ENCODE results near the gene GSX1. TPM values are rescaled to one million over a fixed set of nuclear protein-coding genes. Genes with fewer than 3 reads are reported as not detected.

Gene GSX1
- total and polyA plus RNA-seq, 3 experiments from 2014 or later = not detected

- Mint-ChIP-seq H3K27ac (no peak overlapping the region), H3K36me3 (no peaks in the 10 kb centered on the region), H3K27me3 (peaks cover 43 to 79% of the 10 kb centered on the region in 2 donors), H3K9me3 (no peaks in the 10 kb centered on the region), H3K4me1 (peaks cover 7 to 18% (median 16%) of the 10 kb centered on the region in 3 donors), H3K4me3 (no peak overlapping the region)
- Histone ChIP-seq H3K27me3 (ENCODE audit: insufficient read depth, low read length, poor library complexity, severe bottlenecking) (peaks cover 13% of the 10 kb centered on the region), H3K4me1 (ENCODE audit: insufficient read depth, low read length) (peaks cover 11% of the 10 kb centered on the region), H3K36me3 (ENCODE audit: insufficient read depth, low read length) (no peaks in the 10 kb centered on the region), H3K27ac (ENCODE audit: low read depth, low read length) (no peak overlapping the region), H3K4me3 (ENCODE audit: low read length) (no peak overlapping the region), H3K9me3 (ENCODE audit: low read length) (no peaks in the 10 kb centered on the region)
- CTCF ChIA-PET = interaction anchor here (0.6 to 6.8 kb wide), 45 partner anchors 9 to 847 kb away, joined by 3 to 76 read pairs (median 5); partner anchors contain the start of gene LNX2
- peak; percentile 43 to 70 (median 52) for DNase-seq
- POLR2A ChIA-PET = no interaction called here
Observed at GRCh38 chr13:27826379-27827353, 34.4 kb downstream of the GSX1 start.

GRCh38 chr13:27827646-27828045 is 35.4 kb downstream of the GSX1 start:
- H3K36me3 ChIP-seq (ENCODE audit: insufficient read depth, low read length) = no peaks in the 10 kb centered on the region
- ChIA-PET POLR2A (no interaction called here), CTCF (interaction anchor here (1.2 to 6.8 kb wide), 12 partner anchors 8 to 842 kb away, joined by 4 to 76 read pairs (median 16); no protein-coding TSS in a partner anchor)
- no peak overlapping the region for H3K4me3 ChIP-seq (ENCODE audit: low read length)
- no peaks in the 10 kb centered on the region for H3K9me3 ChIP-seq (ENCODE audit: low read length)
- no peak overlapping the region for H3K27ac ChIP-seq (ENCODE audit: low read depth, low read length)
- H3K36me3 Mint-ChIP-seq = no peaks in the 10 kb centered on the region
- peak overlapping the region in 1 of 8 donors; percentile 18 for H3K27ac Mint-ChIP-seq
- H3K4me1 ChIP-seq (ENCODE audit: insufficient read depth, low read length) = peaks cover 11% of the 10 kb centered on the region
- no peak overlapping the region for H3K4me3 Mint-ChIP-seq
- H3K9me3 Mint-ChIP-seq = peaks cover 0 to 1% (median 0%) of the 10 kb centered on the region in 5 donors
- no peak for DNase-seq
- peaks cover 7 to 18% (median 16%) of the 10 kb centered on the region in 3 donors for H3K4me1 Mint-ChIP-seq
- H3K27me3 ChIP-seq (ENCODE audit: insufficient read depth, low read length, poor library complexity, severe bottlenecking) = peaks cover 13% of the 10 kb centered on the region
- H3K27me3 Mint-ChIP-seq = peaks cover 38 to 79% of the 10 kb centered on the region in 2 donors

- Histone ChIP-seq H3K4me3 (ENCODE audit: low read length) (no peak overlapping the region), H3K9me3 (ENCODE audit: low read length) (no peaks in the 10 kb centered on the region), H3K36me3 (ENCODE audit: insufficient read depth, low read length) (no peaks in the 10 kb centered on the region), H3K27ac (ENCODE audit: low read depth, low read length) (no peak overlapping the region), H3K27me3 (ENCODE audit: insufficient read depth, low read length, poor library complexity, severe bottlenecking) (peaks cover 13% of the 10 kb centered on the region), H3K4me1 (ENCODE audit: insufficient read depth, low read length) (peaks cover 11% of the 10 kb centered on the region)
- peak; percentile 37 to 54 (median 50) for DNase-seq
- POLR2A ChIA-PET = no interaction called here
- Mint-ChIP-seq H3K36me3 (no peaks in the 10 kb centered on the region), H3K9me3 (peaks cover 0 to 1% (median 0%) of the 10 kb centered on the region in 5 donors), H3K4me1 (peaks cover 7 to 18% (median 16%) of the 10 kb centered on the region in 3 donors), H3K27me3 (peaks cover 35 to 76% of the 10 kb centered on the region in 2 donors), H3K4me3 (peak overlapping the region in 6 of 7 donors; percentile 9 to 57 (median 40)), H3K27ac (no peak overlapping the region)
- CTCF ChIA-PET = interaction anchor here (0.6 to 6.8 kb wide), 31 partner anchors 8 to 840 kb away, joined by 3 to 76 read pairs (median 4); partner anchors contain the start of gene CDX2
Observed at GRCh38 chr13:27830010-27830409, 37.7 kb downstream of the GSX1 start.

- POLR2A ChIA-PET = no interaction called here
- Histone ChIP-seq H3K4me3 (ENCODE audit: low read length) (no peak overlapping the region), H3K9me3 (ENCODE audit: low read length) (no peaks in the 10 kb centered on the region), H3K4me1 (ENCODE audit: insufficient read depth, low read length) (peaks cover 8% of the 10 kb centered on the region), H3K27ac (ENCODE audit: low read depth, low read length) (no peak overlapping the region), H3K27me3 (ENCODE audit: insufficient read depth, low read length, poor library complexity, severe bottlenecking) (peaks cover 6% of the 10 kb centered on the region), H3K36me3 (ENCODE audit: insufficient read depth, low read length) (no peaks in the 10 kb centered on the region)
- H3K4me1 Mint-ChIP-seq = peaks cover 4 to 12% (median 11%) of the 10 kb centered on the region in 3 donors
- peaks cover 26 to 59% of the 10 kb centered on the region in 2 donors for H3K27me3 Mint-ChIP-seq
- peaks cover 0 to 1% (median 0%) of the 10 kb centered on the region in 5 donors for H3K9me3 Mint-ChIP-seq
- CTCF ChIA-PET = no interaction called here
- no peak for DNase-seq
- H3K27ac Mint-ChIP-seq = no peak overlapping the region
- H3K4me3 Mint-ChIP-seq = no peak overlapping the region
- no peaks in the 10 kb centered on the region for H3K36me3 Mint-ChIP-seq
Observed at GRCh38 chr13:27833206-27833605, 40.9 kb downstream of the GSX1 start.

GRCh38 chr13:27834095-27834494 is 41.8 kb downstream of the GSX1 start:
- Mint-ChIP-seq H3K27me3 (peaks cover 25 to 67% of the 10 kb centered on the region in 2 donors), H3K4me1 (peaks cover 4 to 12% (median 11%) of the 10 kb centered on the region in 3 donors), H3K36me3 (no peaks in the 10 kb centered on the region), H3K9me3 (peaks cover 0 to 1% (median 0%) of the 10 kb centered on the region in 5 donors), H3K4me3 (no peak overlapping the region), H3K27ac (no peak overlapping the region)
- Histone ChIP-seq H3K4me3 (ENCODE audit: low read length) (no peak overlapping the region), H3K27ac (ENCODE audit: low read depth, low read length) (no peak overlapping the region), H3K27me3 (ENCODE audit: insufficient read depth, low read length, poor library complexity, severe bottlenecking) (peaks cover 6% of the 10 kb centered on the region), H3K4me1 (ENCODE audit: insufficient read depth, low read length) (peaks cover 8% of the 10 kb centered on the region), H3K9me3 (ENCODE audit: low read length) (no peaks in the 10 kb centered on the region), H3K36me3 (ENCODE audit: insufficient read depth, low read length) (no peaks in the 10 kb centered on the region)
- CTCF ChIA-PET = no interaction called here
- DNase-seq = no peak
- POLR2A ChIA-PET = no interaction called here

GRCh38 chr13:27835799-27836198 is 43.5 kb downstream of the GSX1 start:
- no peak overlapping the region for H3K27ac ChIP-seq (ENCODE audit: low read depth, low read length)
- Mint-ChIP-seq H3K36me3 (no peaks in the 10 kb centered on the region), H3K4me1 (no peaks in the 10 kb centered on the region), H3K27ac (no peak overlapping the region), H3K9me3 (peaks cover 0 to 1% (median 0%) of the 10 kb centered on the region in 5 donors), H3K4me3 (no peak overlapping the region), H3K27me3 (peaks cover 21 to 66% of the 10 kb centered on the region in 2 donors)
- H3K4me3 ChIP-seq (ENCODE audit: low read length) = no peak overlapping the region
- no peaks in the 10 kb centered on the region for H3K36me3 ChIP-seq (ENCODE audit: insufficient read depth, low read length)
- no peaks in the 10 kb centered on the region for H3K9me3 ChIP-seq (ENCODE audit: low read length)
- no peak for DNase-seq
- CTCF ChIA-PET = interaction anchor here (3.0 kb wide), 1 partner anchor 9 kb away, joined by 12 read pairs; no protein-coding TSS in a partner anchor
- POLR2A ChIA-PET = no interaction called here
- no peaks in the 10 kb centered on the region for H3K4me1 ChIP-seq (ENCODE audit: insufficient read depth, low read length)
- H3K27me3 ChIP-seq (ENCODE audit: insufficient read depth, low read length, poor library complexity, severe bottlenecking) = no peaks in the 10 kb centered on the region

GRCh38 chr13:27839809-27840467 is 47.7 kb downstream of the GSX1 start:
- Histone ChIP-seq H3K4me3 (ENCODE audit: low read length) (no peak overlapping the region), H3K4me1 (ENCODE audit: insufficient read depth, low read length) (no peaks in the 10 kb centered on the region), H3K27me3 (ENCODE audit: insufficient read depth, low read length, poor library complexity, severe bottlenecking) (no peaks in the 10 kb centered on the region), H3K27ac (ENCODE audit: low read depth, low read length) (no peak overlapping the region), H3K36me3 (ENCODE audit: insufficient read depth, low read length) (no peaks in the 10 kb centered on the region), H3K9me3 (ENCODE audit: low read length) (no peaks in the 10 kb centered on the region)
- CTCF ChIA-PET = interaction anchor here (2.6 to 2.9 kb wide), 2 partner anchors 10 to 13 kb away, joined by 9 to 16 read pairs; no protein-coding TSS in a partner anchor
- no peak overlapping the region for H3K27ac Mint-ChIP-seq
- POLR2A ChIA-PET = no interaction called here
- H3K4me1 Mint-ChIP-seq = no peaks in the 10 kb centered on the region
- peaks cover 18 to 63% of the 10 kb centered on the region in 2 donors for H3K27me3 Mint-ChIP-seq
- H3K4me3 Mint-ChIP-seq = no peak overlapping the region
- no peak for DNase-seq
- no peaks in the 10 kb centered on the region for H3K36me3 Mint-ChIP-seq
- peaks cover 0 to 4% (median 0%) of the 10 kb centered on the region in 5 donors for H3K9me3 Mint-ChIP-seq
